Right atrium auricular region (tissue), 2 donors: Measurements from ENCODE around the gene PYGB. TPM values are rescaled to one million over a fixed set of nuclear protein-coding genes. Genes with fewer than 3 reads are reported as not detected.
A peak's percentile ranks its signal among the peaks of the same experiment; 100 is the strongest.

Experiments used
- DNase-seq: peaks from one replicate; pipeline ENCODE4 v3.0.0-alpha.2; 2019; ENCODE audit warnings: low spot score
- H3K27ac ChIP-seq, 2 donors: fragments of 200-600 bp; sonication (generic); 1 replicate in 1 of 2; 2 replicates in 1 of 2; pipeline ENCODE4 v1.5.1; 2016 to 2019
- H3K27me3 ChIP-seq, 2 donors: fragments of 200-600 bp; sonication (generic); one replicate each; pipeline versions ENCODE4 v1.5.1 to v1.6.0; 2017 to 2019
- H3K36me3 ChIP-seq: fragments of 200-600 bp; sonication (generic); one replicate; pipeline ENCODE4 v1.5.1; 2016
- H3K4me1 ChIP-seq, 2 donors: fragments of 200-600 bp; sonication (generic); one replicate each; pipeline versions ENCODE4 v1.5.1 to v1.6.0; 2017 to 2019
- H3K4me3 ChIP-seq, 2 donors: fragments of 200-600 bp; sonication (generic); 1 replicate in 1 of 2; 2 replicates in 1 of 2; pipeline ENCODE4 v1.5.1; 2017 to 2019; ENCODE audit warnings: mild to moderate bottlenecking in 1 of 2, moderate library complexity in 1 of 2
- H3K9me3 ChIP-seq, 2 donors: fragments of 200-600 bp; sonication (generic); one replicate each; pipeline ENCODE4 v1.5.1; 2019
- CTCF ChIP-seq, 2 donors: fragments of 200-600 bp; sonication (generic); IDR thresholded peaks; one replicate each; pipeline ENCODE4 v1.5.1; 2019; ENCODE audit warnings: antibody characterized with exemption in 2 of 2
- total RNA-seq, 2 donors: library from RNA; depleted of rRNA; stranded (reverse); fragments of >200 nt; gene quantifications; one replicate each; pipeline ENCODE4 v1.1.0, GENCODE V29; 2016

Gene PYGB
- total RNA-seq, 2 donors from 2014 or later = 145 to 174 TPM

- no peak for TF ChIP-seq CTCF (IDR thresholded peaks at IDR 0.05)
- Histone ChIP-seq H3K27ac (peak overlapping the region; percentile 4 to 63), H3K36me3 (peaks cover 28% of the 10 kb centered on the region), H3K27me3 (no peaks in the 10 kb centered on the region), H3K4me1 (peaks cover 0 to 64% of the 10 kb centered on the region in 2 donors), H3K9me3 (no peaks in the 10 kb centered on the region), H3K4me3 (no peak overlapping the region)
- no peak for DNase-seq
These were observed 49.4 kb downstream of the PYGB start for GRCh38 chr20:25297141-25297905.

- Histone ChIP-seq H3K36me3 (peaks cover 23% of the 10 kb centered on the region), H3K4me1 (peaks cover 0 to 49% of the 10 kb centered on the region in 2 donors), H3K9me3 (no peaks in the 10 kb centered on the region), H3K4me3 (no peak overlapping the region), H3K27ac (no peak overlapping the region), H3K27me3 (no peaks in the 10 kb centered on the region)
- DNase-seq = no peak
- no peak for TF ChIP-seq CTCF (IDR thresholded peaks at IDR 0.05)
These were observed 51.9 kb downstream of the PYGB start for GRCh38 chr20:25299806-25300205.

- no peak overlapping the region for H3K4me3 ChIP-seq
- no peaks in the 10 kb centered on the region for H3K27me3 ChIP-seq
- peaks cover 23% of the 10 kb centered on the region for H3K36me3 ChIP-seq
- DNase-seq = no peak
- no peaks in the 10 kb centered on the region for H3K9me3 ChIP-seq
- H3K27ac ChIP-seq = peak overlapping the region in 1 of 2 donors; percentile 64
- peak in 1 of 2 donors; percentile 29 for TF ChIP-seq CTCF (IDR thresholded peaks at IDR 0.05)
- H3K4me1 ChIP-seq = peaks cover 0 to 41% of the 10 kb centered on the region in 2 donors
These were observed 52.7 kb downstream of the PYGB start for GRCh38 chr20:25300496-25301170.

GRCh38 chr20:25301357-25301920 is 53.6 kb downstream of the PYGB start:
- DNase-seq = no peak
- Histone ChIP-seq H3K9me3 (no peaks in the 10 kb centered on the region), H3K4me1 (peaks cover 0 to 33% of the 10 kb centered on the region in 2 donors), H3K27me3 (no peaks in the 10 kb centered on the region), H3K4me3 (no peak overlapping the region), H3K27ac (peak overlapping the region; percentile 35 to 64), H3K36me3 (peaks cover 18% of the 10 kb centered on the region)
- no peak for TF ChIP-seq CTCF (IDR thresholded peaks at IDR 0.05)

- H3K27ac ChIP-seq = peak overlapping the region in 1 of 2 donors; percentile 64
- H3K9me3 ChIP-seq = no peaks in the 10 kb centered on the region
- no peak for DNase-seq
- no peak for TF ChIP-seq CTCF (IDR thresholded peaks at IDR 0.05)
- no peak overlapping the region for H3K4me3 ChIP-seq
- H3K27me3 ChIP-seq = no peaks in the 10 kb centered on the region
- peaks cover 6% of the 10 kb centered on the region for H3K36me3 ChIP-seq
- peaks cover 0 to 24% of the 10 kb centered on the region in 2 donors for H3K4me1 ChIP-seq
These were observed 54.7 kb downstream of the PYGB start for GRCh38 chr20:25302596-25302995.
